Measurements from ENCODE around the gene C17orf67.

Gene C17orf67

GRCh38 chr17:56830726-56831368 is 2.9 kb downstream of the C17orf67 start:
- in situ Hi-C loops (cut with MboI; ENCODE audit: low pct_unique_long_range_greater_than_20kb, low sequenced_read_pairs, unreplicated experiment): no loop called here
- no peak for DNase-seq (ENCODE audit: low spot score)
- TF ChIP-seq CTCF (IDR thresholded peaks at IDR 0.05; ENCODE audit: extremely low read depth, insufficient read depth, missing control alignments): no peak

GRCh38 chr17:56826611-56827414 is 6.9 kb downstream of the C17orf67 start:
- DNase-seq (ENCODE audit: low spot score): no peak
- in situ Hi-C loops (cut with MboI; ENCODE audit: low pct_unique_long_range_greater_than_20kb, low sequenced_read_pairs, unreplicated experiment): no loop called here

GRCh38 chr17:56824503-56824902 is 9.2 kb downstream of the C17orf67 start:
- no peak for TF ChIP-seq CTCF (IDR thresholded peaks at IDR 0.05; ENCODE audit: extremely low read depth, insufficient read depth, missing control alignments)
- no peak for DNase-seq (ENCODE audit: low spot score)
- in situ Hi-C loops (cut with MboI; ENCODE audit: low pct_unique_long_range_greater_than_20kb, low sequenced_read_pairs, unreplicated experiment): no loop called here

More at GRCh38 chr17:56826611-56827414, 6.9 kb downstream of the C17orf67 start:
- TF ChIP-seq CTCF (IDR thresholded peaks at IDR 0.05; ENCODE audit: extremely low read depth, insufficient read depth, missing control alignments): no peak

- TF ChIP-seq CTCF (IDR thresholded peaks at IDR 0.05; ENCODE audit: extremely low read depth, insufficient read depth, missing control alignments): no peak
- DNase-seq (ENCODE audit: low spot score): no peak
- in situ Hi-C loops (cut with MboI; ENCODE audit: low pct_unique_long_range_greater_than_20kb, low sequenced_read_pairs, unreplicated experiment): no loop called here
Observed at GRCh38 chr17:56823848-56824247, 9.9 kb downstream of the C17orf67 start.

GRCh38 chr17:56822725-56823124 is 11.0 kb downstream of the C17orf67 start:
- DNase-seq (ENCODE audit: low spot score): no peak
- no peak for TF ChIP-seq CTCF (IDR thresholded peaks at IDR 0.05; ENCODE audit: extremely low read depth, insufficient read depth, missing control alignments)
- in situ Hi-C loops (cut with MboI; ENCODE audit: low pct_unique_long_range_greater_than_20kb, low sequenced_read_pairs, unreplicated experiment): no loop called here

- DNase-seq (ENCODE audit: low spot score): no peak
- in situ Hi-C loops (cut with MboI; ENCODE audit: low pct_unique_long_range_greater_than_20kb, low sequenced_read_pairs, unreplicated experiment): no loop called here
- no peak for TF ChIP-seq CTCF (IDR thresholded peaks at IDR 0.05; ENCODE audit: extremely low read depth, insufficient read depth, missing control alignments)
Observed at GRCh38 chr17:56821847-56822534, 11.7 kb downstream of the C17orf67 start.
